Measurements from ENCODE around the gene ATXN1. TPM values are rescaled to one million over a fixed set of nuclear protein-coding genes. Genes with fewer than 3 reads are reported as not detected.

Gene ATXN1
- total RNA-seq, 1 experiment from 2014 or later, result 19.7 TPM

DNA sequence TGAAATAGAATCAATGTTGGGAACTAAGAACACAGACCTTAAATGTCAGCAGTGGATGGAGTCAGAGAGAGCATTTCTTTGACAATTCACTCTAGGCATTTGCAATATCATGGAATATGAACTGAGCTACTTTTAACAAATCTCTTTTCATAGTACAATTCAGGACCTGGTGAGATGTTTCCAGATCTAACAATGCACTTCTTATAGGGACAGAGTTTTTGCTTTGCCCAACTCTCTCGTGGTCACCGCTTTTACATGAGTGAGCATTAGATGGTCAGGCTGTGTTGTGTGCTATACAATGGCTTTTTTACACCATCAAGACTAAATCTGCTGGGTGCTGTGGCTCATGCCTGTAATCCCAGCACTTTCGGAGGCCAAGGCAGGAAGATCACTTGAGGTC lies 233.6 kb downstream of the ATXN1 start:
- Mint-ChIP-seq H3K27ac (ENCODE audit: unreplicated experiment) (no peak overlapping the region), H3K4me1 (ENCODE audit: low read depth, unreplicated experiment) (no peaks in the 10 kb centered on the region), H3K27me3 (ENCODE audit: unreplicated experiment) (no peaks in the 10 kb centered on the region), H3K4me3 (ENCODE audit: low read depth, unreplicated experiment) (no peak overlapping the region), H3K9me3 (ENCODE audit: low read depth, unreplicated experiment) (no peaks in the 10 kb centered on the region), H3K36me3 (ENCODE audit: insufficient read depth, unreplicated experiment) (no peaks in the 10 kb centered on the region)
- no TSS peak for BruUV-seq (replicated peaks)
- intact Hi-C loops (cut with micrococcal nuclease; ENCODE audit: unreplicated experiment), result no loop called here
- DNase-seq, result no peak
- TF ChIP-seq CTCF (IDR thresholded peaks at IDR 0.05; ENCODE audit: unreplicated experiment), result no peak
- CTCF ChIA-PET, result no interaction called here

- Mint-ChIP-seq H3K9me3 (ENCODE audit: low read depth, unreplicated experiment) (no peaks in the 10 kb centered on the region), H3K27ac (ENCODE audit: unreplicated experiment) (no peak overlapping the region), H3K4me3 (ENCODE audit: low read depth, unreplicated experiment) (no peak overlapping the region), H3K4me1 (ENCODE audit: low read depth, unreplicated experiment) (peaks cover 4% of the 10 kb centered on the region), H3K27me3 (ENCODE audit: unreplicated experiment) (no peaks in the 10 kb centered on the region), H3K36me3 (ENCODE audit: insufficient read depth, unreplicated experiment) (no peaks in the 10 kb centered on the region)
- TF ChIP-seq CTCF (IDR thresholded peaks at IDR 0.05; ENCODE audit: unreplicated experiment), result no peak
- CTCF ChIA-PET, result no interaction called here
- BruUV-seq (replicated peaks), result no TSS peak
- DNase-seq, result no peak
- intact Hi-C loops (cut with micrococcal nuclease; ENCODE audit: unreplicated experiment), result no loop called here
Measured at GRCh38 chr6:16524380-16524707, 236.9 kb downstream of the ATXN1 start.

GRCh38 chr6:16523606-16524379 lies 237.5 kb downstream of the ATXN1 start:
- H3K4me3 Mint-ChIP-seq (ENCODE audit: low read depth, unreplicated experiment), result no peak overlapping the region
- CTCF ChIA-PET, result interaction anchor here (0.5 kb wide), 1 partner anchor 189 kb away, joined by 4 read pairs; no protein-coding TSS in a partner anchor
- no peak for DNase-seq
- no peak for TF ChIP-seq CTCF (IDR thresholded peaks at IDR 0.05; ENCODE audit: unreplicated experiment)
- H3K27me3 Mint-ChIP-seq (ENCODE audit: unreplicated experiment), result no peaks in the 10 kb centered on the region
- H3K4me1 Mint-ChIP-seq (ENCODE audit: low read depth, unreplicated experiment), result peaks cover 9% of the 10 kb centered on the region
- no TSS peak for BruUV-seq (replicated peaks)
- no peak overlapping the region for H3K27ac Mint-ChIP-seq (ENCODE audit: unreplicated experiment)
- H3K9me3 Mint-ChIP-seq (ENCODE audit: low read depth, unreplicated experiment), result no peaks in the 10 kb centered on the region
- intact Hi-C loops (cut with micrococcal nuclease; ENCODE audit: unreplicated experiment), result no loop called here
- H3K36me3 Mint-ChIP-seq (ENCODE audit: insufficient read depth, unreplicated experiment), result no peaks in the 10 kb centered on the region

GRCh38 chr6:16522937-16523336 lies 238.3 kb downstream of the ATXN1 start:
- no TSS peak for BruUV-seq (replicated peaks)
- no peak for DNase-seq
- no peaks in the 10 kb centered on the region for H3K27me3 Mint-ChIP-seq (ENCODE audit: unreplicated experiment)
- no peak overlapping the region for H3K27ac Mint-ChIP-seq (ENCODE audit: unreplicated experiment)
- H3K36me3 Mint-ChIP-seq (ENCODE audit: insufficient read depth, unreplicated experiment), result no peaks in the 10 kb centered on the region
- H3K4me3 Mint-ChIP-seq (ENCODE audit: low read depth, unreplicated experiment), result no peak overlapping the region
- intact Hi-C loops (cut with micrococcal nuclease; ENCODE audit: unreplicated experiment), result no loop called here
- peaks cover 18% of the 10 kb centered on the region for H3K4me1 Mint-ChIP-seq (ENCODE audit: low read depth, unreplicated experiment)
- TF ChIP-seq CTCF (IDR thresholded peaks at IDR 0.05; ENCODE audit: unreplicated experiment), result no peak
- CTCF ChIA-PET, result no interaction called here
- no peaks in the 10 kb centered on the region for H3K9me3 Mint-ChIP-seq (ENCODE audit: low read depth, unreplicated experiment)

All from Calu3 (cell line).